SHP77 treated with DMSO at 0.1 percent for 48 hours (cell line): ENCODE measurements around the gene DENND1A.

Experiments used
- DNase-seq: peaks from one replicate; lab custom pipeline; 2025; lab: John Stamatoyannopoulos, UW

The DENND1A gene

GRCh38 chr9:123390337-123391135 lies 539.4 kb downstream of the DENND1A start:
- no peak for DNase-seq

DNA sequence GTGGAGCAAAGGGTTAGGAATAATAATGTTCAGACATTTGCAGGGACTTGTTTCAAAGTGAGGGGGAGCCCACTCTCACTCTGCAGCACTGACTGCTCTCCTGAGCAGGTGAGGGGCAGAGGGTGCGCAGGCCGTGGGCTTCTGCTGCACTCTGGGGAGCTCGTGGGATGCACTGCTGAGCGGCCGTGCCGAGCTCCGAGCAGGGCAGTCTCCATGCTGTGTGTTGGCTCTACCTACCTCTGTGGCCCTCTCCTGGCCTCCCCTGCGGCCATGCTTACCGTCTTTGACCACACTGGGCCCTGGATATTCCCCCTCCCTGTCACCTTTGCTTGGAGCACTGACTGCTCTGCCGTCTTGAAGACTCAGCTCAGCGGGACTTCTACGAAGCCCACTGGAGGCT lies 540.2 kb downstream of the DENND1A start:
- DNase-seq: no peak

DNA sequence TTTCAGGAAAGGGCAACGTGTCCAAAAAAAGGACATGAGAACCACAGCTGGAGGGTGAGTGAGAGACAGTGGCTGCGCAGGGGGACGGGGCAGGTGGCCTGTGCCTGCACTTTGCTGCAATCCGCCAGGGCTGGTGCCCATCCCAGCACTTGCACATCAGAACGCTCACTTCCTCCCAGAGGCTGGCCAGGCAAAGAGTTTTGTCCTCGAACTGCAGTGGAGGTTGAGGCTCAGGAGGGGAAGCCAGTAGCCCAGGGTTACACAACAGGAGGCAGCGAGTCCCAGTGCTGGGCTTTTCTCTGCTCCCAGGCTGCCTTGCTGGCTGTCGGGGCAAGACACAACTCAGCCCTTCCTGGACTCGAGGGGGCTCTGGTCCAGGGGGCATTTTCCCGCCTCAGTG lies 540.9 kb downstream of the DENND1A start:
- no peak for DNase-seq

- no peak for DNase-seq
Observed at GRCh38 chr9:123387686-123388085, 542.2 kb downstream of the DENND1A start.

DNA sequence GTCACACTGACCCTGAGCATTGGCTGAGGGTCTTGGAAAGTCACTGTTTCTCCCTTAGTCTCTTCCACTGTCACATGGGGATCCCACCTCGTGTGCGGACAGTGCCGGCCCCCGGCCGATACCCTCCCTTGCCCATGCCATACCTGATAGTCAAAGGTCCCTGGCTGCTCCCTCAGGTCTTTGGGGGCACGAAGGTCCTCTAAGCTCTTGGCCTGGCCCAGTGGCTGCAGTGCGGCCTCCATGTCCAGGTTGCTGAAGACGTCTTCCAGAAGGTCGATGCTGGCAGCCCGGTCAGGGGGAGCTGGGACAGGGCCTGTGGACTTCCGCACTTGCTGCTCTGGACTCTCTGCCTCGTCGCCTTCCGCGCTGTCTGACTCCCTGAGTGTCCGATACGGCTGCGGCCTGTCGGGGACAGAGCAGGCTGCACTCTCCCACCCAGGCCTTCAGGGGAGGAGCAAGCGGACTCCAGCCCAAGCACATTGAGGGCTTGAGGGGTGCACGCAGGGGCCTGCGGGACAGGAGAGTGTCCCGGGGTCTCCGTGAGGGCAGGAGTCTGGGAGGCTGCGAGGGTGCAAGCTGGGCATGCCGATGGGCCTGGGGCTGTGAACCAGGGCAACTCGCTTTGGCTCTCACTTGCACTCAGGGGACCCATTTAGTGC lies 546.3 kb downstream of the DENND1A start:
- DNase-seq: no peak

DNA sequence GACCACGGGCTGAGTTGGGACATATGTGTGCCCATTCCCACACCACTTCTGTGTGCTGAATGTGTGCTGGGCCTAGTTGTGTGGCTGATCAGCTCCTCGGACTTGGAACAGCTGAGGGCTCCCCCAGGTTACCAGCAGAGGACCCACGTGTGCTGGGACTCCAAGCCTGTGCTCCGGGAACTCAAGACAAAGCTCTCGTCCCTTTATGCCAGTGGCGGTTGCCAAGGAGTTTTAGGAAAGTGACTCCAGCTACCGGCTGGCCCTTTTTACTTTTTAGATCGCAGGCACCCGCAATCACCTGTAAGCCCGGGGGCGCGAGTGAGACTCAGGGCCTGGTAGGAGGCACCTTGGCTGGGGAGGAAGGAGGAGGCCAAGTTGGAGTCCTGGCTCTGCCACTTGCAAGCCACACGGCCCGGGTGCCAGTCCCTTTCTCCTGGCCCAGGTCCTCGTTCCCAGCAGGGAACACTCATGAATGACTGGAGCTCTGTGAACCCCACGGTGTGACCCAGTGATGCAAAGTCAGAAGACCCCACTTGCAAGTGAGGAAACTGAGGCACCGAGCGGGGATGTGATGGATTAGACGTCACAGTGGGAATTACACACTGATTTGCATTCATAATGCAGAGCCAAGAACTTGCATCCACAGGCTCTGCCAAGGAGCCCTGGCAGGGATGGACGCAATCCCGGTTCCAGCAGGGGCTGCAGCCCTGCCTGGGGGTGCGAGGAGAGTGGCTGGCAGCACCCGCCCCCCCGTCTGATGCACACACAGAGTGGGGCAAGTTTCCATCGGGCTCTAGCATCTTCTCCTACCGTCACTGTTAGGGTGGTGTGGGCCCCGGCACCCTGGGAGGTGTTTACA lies 547.0 kb downstream of the DENND1A start:
- DNase-seq: no peak

DNA sequence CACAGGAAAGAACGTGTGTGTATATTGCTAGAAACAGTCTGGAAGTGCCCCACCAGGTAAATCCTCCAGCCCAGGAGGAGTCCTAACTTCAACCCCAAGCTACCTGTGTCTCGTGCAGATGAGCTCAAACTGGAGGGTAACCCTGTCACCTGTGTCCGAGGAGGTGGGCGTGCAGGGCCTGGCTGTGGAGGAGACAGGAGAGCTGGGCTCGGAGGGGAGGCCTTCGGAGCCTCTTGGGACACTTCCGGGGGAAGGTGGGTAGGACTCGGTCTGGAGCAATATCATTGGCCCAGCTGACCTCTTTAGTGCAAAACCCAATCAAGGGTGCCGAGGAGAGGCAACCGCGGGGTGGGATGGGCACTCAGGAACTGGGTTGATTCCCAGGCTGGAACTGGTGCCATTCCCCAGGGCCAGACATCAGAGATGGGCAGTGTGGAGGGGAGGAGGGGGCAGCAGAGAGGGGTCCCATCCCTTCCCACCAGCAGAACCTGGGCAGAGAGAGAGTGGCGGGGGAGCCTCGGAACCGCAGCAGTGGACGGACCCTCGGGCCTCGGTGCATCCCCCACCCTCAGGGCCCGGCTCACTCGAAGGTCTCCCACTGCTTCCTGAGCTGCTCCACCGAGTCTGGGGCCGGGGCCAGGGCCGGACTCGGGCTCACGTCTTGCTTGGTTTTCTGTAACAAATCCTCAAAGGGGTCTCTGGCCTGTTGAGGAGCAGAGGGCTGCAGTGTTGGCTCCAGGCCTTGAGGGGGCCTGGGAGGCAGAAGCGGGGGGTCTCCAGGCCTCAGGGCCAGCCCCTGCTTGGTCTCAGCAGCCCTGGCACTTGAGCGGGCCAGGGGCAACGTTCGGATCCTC lies 548.8 kb downstream of the DENND1A start:
- DNase-seq: no peak

DNA sequence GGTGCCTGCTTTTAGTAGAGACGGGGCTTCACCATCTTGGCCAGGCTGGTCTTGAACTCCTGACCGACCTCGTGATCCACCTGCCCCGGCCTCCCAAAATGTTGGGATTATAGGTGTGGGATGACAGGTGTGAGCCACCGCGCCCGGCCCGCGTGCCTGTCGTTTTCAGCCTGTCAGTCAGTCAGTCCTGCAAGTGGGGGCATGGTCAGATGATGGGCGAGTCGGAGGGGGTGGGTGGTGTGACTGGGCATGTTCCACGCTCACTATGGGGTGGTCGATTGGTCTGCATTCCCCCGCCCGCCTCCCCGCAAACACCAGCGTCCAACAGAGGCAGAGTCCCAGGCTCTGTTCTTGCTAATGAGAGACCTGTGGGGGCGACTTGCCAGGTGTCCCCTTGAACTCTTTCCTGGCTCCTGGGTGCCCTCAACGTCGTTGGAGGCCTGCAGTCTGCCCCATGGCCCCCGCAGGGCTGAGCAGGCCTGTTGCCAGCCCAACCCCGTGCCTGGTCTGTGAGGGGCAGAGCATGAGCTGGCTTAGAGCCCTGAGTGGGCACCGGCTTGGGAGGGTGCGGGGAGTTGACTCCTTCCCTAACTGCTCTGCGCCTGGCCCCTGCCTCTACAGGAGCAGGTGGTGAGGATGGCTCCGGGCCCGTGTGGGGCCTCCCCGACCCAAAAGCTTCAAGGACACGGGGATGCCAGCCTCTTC lies 550.8 kb downstream of the DENND1A start:
- DNase-seq: no peak

- DNase-seq: no peak
Observed at GRCh38 chr9:123378025-123378424, 551.9 kb downstream of the DENND1A start.

DNA sequence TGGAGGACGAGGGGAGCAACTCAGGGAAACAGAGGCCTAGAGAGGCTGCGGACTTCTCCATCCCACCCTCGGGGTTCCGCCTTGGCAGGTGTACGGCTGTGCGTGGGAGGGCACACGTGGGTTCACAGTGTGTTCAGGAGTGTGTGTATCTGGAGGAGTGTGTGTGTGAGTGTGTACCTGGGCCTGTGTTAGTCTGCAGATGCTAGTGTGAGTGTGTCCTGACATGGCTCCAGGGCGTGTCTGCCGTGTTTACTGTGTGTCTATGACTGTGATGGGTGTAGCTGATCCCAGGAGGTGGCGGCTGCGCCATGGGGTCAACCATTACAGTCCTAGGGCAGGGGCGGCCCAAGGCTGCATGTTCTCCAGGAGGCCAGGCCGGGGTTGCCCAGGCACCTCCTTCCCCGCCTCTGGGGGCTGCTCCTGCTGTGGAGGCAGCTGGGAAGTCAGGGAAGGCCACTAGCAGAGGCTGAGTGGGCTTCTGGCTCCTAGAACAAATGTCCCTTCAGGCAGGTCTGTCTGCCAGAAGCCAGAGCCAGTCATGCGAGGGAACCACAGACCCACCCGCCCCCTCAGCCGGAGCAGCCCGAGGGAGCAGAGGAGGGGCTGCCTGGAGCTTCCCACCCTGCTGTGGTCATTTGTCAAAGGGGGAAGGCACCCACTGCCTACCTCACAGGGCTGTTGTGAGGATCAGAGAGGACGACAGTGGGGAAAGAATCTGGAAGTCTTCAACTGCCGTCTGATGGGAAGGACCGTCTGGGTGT lies 552.5 kb downstream of the DENND1A start:
- no peak for DNase-seq

DNA sequence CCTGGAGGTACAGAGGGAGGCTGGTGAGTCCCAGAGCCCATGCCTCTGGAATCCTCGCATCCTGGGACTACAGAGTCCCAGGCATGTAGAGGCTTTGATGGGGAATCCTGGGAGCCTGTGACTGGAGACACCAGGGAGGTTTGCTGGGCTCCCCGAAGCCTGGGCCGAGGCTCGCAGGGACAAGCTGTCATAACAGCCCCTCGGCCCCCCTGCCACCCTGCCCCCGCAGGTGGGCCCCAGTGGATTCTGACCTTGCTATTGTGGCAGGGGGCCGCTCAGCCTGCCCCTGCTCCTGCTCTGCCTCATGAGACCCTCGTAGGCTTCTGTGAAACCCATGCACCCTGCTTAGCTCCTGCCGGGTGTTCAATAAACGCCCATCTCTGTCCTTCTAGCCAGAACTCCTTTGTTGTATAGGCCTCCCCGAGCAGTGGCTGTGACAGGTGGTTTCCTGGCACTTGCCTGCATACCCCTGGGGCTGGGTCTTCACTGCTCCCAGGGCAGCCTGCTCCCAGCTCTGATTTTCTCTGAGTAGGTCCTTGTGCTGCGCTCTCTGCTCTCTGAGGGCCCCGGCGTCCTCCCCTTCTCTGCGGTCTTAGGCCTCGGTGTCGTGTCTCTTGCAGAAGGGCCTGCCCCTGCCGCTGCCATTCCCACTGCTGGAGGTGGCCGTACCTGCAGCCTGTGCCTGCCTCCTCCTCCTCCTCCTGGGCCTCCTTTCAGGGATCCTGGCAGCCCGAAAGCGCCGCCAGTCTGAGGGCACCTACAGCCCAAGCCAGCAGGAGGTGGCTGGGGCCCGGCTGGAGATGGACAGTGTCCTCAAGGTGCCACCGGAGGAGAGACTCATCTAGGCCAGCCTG lies 553.5 kb downstream of the DENND1A start:
- no peak for DNase-seq

DNA sequence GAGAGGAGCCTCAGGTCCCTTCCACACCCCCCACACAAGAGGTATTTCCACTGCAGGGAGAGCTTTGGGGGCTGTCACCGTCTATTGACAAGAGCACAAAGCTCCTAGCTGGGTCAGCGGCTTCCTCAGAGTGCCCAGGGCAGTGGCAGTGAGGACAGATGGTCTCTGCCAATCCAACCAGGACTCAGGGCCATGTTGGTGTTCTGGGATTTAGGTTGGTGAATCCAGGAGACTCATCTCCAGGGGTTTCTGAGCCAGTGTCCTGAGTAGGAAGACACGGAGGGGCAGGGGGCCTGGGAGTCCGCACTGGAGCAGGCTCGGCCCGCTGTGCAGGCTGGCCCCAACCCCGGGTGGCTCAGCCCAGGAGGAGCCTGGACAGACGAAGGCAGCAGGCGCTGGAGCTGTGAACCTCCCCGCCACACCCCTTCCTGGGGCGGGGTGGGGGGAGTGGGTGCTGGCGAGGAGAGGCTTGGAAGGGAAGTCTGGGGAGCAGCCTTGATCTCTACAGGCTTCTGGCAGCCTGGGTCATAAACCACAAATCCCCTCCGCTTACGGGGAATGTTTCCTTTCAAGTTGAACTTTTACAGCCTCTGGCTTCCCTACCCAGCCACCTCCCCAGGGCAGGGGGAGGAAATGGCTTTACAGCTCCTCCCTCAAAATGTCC lies 554.3 kb downstream of the DENND1A start:
- DNase-seq: no peak

DNA sequence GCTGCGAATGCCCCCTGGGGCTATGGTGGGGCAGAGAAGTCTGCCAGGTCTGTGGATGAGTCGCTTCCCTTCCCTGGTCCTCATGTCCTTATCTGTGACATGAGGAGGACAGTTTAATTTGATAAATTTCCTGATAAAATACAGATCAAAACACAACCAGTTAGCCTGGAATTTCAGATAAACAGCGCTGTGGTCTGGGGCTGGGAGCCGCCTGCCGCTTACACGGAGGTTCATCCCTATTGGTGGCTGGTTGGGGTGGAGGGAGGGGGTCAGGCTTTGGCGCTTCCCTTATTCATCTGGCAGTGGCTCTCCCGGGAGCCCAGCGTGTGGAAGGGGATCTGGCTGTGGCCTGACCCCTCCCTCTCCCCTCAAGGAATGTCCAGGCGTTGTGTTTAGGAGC lies 556.0 kb downstream of the DENND1A start:
- no peak for DNase-seq

- no peak for DNase-seq
Observed at GRCh38 chr9:123373447-123373923, 556.4 kb downstream of the DENND1A start.

DNA sequence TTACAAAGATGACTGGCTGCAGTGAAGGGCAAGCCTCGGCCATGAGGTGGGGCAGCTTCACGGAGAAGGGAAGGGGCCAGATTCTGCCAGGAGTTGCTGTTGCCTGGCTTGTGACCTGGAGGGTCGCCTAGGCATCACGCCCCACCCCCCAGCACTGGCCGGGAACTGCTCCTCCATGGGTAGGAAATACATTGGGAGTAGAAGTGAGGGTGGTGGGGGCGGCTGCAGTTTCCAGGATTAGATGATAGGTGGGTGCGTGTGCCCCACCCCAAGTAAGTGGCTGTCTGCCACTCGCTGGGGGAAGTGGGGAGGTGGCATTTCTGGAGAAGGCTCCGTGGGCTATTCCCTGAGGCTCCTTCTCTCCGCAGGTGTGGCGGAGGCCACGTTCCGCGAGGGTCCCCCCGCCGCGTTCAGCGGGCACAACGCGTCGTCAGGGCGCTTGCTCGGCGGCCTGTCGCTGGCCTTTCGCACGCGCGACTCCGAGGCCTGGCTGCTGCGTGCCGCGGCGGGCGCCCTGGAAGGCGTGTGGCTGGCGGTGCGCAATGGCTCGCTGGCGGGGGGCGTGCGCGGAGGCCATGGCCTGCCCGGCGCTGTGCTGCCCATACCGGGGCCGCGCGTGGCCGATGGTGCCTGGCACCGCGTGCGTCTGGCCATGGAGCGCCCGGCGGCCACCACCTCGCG lies 557.0 kb downstream of the DENND1A start:
- DNase-seq: no peak

- DNase-seq: no peak
Observed at GRCh38 chr9:123371805-123372590, 557.9 kb downstream of the DENND1A start.

DNA sequence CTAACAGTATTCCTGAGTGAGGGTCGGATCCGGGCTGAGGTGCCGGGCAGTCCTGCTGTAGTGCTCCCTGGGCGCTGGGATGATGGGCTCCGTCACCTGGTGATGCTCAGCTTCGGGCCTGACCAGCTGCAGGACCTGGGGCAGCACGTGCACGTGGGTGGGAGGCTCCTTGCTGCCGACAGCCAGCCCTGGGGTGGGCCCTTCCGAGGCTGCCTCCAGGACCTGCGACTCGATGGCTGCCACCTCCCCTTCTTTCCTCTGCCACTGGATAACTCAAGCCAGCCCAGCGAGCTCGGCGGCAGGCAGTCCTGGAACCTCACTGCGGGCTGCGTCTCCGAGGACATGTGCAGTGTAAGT lies 558.7 kb downstream of the DENND1A start:
- no peak for DNase-seq
